ENCODE data around the gene WRAP73.
"Not testable (repeated sequence)": the region's sequence is repeated elsewhere in the genome, so short reads cannot be mapped to it uniquely, and the experiment has no call there.

The WRAP73 gene

DNA sequence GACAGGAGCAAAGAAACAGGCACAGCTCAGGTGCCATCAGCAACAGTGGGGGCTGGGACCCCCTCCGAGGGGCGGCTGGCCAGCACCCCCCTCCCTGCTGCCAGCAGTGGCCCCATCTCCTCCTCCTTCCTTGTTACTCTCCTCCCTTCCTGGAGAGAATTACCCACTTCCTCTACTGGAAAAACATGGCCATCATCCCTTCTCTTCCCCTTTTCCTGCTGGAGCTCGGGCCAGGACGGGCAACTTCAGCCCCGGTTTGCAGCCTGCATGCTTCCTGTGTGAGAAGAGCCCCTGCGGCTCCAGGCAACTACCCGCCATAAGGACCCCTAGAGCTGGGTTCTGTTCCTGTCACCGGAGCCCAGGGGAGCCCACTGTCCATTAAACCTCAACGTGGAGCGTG is 56.2 kb downstream of the WRAP73 start:
- no peak for DNase-seq

DNA sequence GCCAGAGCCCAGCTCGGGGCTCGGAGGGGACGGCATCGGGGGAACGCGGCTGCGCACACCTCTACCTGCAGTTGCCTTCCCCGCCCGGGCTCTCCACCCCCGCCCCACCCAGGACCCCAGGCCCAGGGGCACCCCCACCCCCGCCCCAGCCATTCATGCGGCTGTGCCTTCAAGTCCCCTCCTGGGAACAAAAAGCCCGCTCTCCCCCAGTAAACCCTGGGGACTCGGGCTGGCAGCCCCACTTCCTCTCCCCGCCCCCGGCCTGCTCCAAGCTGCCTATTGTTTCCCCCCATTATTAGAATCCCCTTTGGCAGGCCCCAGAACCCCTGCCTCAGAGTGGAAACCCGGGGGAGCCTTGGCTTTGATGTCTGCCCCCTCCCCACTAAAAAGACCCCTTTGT is 56.6 kb downstream of the WRAP73 start:
- no peak for DNase-seq

DNA sequence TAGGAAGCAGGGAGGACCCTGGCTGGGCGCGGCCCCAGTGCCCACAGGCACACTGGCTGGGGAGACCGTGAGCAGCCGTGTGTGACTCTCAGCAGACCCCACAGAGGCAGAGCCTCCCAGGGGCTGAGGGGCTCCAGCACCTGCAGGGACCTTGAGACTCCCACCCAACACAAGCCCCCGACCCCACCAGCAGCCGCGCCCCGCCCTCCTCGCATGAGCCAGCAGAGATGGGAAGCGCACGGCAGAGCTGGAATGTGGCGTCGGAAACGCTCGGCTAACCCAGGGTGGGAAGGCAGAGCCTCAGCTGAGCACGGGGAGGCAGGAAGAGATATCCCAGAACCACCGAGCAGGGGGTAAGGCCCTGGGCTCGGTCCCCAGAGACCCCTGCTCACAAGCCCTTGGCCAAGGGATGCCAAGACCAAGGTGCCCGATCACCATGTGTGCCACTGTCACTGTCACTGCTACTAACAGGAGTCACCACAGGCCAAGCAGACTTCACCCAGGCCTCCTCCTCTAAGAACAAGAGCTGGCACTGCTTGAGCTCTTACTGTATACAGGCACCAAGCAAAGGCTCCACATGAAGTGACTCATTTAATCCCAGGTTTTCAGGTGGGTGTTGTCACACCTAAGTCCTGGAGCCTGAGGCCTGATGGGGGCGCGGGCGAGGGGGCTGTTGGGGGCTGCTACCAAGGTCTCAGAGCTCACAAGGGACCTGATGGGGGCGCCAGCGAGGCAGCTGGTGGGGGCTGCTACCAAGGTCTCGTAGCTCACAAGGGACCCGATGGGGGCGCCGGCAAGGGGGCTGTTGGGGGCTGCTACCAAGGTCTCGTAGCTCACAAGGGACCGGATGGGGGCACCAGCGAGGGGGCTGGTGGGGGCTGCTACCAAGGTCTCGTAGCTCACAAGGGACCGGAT is 58.7 kb downstream of the WRAP73 start:
- no peak for DNase-seq

DNA sequence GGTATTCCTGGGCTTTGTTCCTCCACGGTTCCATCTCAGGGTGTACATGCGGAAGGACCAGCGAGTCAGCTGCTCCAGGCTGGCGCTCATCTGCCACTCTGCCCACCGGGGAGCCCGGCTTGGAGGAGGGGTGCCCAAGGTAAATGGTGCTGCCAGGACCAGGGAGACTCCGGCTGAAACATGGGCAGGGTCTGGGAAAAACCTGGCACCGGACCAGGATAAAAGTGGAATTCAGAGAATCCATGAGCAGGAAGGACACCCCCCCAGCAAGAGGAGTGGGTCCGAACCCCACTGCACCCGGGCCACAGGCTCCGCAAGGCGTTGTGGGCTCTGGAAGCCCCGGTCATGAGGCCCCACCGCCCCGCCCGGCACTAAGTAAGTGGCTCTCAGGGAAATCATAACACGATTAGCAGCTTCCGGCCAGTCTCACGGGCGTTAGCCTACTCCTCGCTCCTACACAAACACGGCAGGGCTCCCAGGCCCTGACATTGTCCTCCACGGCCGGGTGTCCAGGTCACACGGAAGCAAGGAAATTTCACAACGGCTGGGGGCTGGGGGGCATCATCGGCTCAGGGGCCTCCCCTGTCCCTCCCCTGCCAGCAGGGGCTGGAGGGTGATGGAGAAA is 59.7 kb downstream of the WRAP73 start:
- no peak for DNase-seq

DNA sequence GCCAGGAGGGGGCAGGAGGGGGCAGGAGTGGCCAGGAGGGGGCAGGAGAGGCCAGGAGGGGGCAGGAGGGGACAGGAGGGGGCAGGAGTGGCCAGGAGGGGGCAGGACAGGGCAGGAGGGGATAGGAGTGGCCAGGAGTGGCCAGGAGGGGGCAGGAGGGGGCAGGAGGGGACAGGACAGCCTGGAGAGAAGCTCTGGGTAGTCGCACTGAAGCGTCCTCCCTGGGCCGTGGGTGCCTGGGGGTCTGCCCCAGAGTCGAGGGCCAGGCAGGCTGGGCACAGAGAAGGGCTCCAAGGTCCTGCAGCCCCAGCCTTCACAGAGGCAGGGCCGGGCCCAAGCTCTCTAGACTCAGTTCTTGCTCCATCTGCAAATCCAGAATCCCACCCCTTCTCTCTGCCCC is 61.5 kb downstream of the WRAP73 start:
- no peak for DNase-seq

DNA sequence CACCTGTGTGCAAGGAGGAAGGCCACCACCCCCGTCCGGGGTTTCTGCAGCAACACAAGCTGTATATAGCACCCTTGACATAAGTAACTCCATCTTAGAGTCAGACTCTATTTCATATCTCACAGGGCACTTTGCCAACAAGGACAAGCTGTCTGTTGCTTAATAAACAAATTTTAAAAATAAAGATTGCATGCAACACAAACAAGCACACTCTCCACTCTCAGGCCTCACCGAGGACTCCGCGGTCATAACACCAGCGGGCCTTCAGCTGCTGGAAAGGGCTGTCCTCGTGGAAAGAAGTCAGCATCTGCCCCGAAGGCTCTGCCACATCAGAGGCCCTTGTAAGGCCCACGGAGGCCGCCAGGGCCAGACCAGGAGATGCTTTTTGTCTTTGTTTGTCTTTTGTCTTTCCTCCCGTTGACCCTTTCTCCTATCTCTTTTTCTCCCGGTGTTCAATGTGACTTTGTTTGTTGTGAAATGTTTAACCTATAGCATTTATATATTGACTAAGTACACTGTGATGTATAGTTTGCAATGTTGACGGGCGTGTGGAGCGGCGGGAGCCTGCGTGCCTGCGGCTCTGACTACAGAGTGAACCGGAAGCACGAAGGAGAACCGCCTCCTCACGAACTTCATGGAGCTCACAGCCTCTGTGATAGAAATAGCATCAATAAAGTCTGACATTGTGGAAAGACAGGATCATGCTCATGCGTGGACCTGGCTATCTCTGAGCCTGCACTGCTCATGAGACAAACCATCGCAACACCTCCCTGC is 62.7 kb downstream of the WRAP73 start:
- DNase-seq, result no peak

DNA sequence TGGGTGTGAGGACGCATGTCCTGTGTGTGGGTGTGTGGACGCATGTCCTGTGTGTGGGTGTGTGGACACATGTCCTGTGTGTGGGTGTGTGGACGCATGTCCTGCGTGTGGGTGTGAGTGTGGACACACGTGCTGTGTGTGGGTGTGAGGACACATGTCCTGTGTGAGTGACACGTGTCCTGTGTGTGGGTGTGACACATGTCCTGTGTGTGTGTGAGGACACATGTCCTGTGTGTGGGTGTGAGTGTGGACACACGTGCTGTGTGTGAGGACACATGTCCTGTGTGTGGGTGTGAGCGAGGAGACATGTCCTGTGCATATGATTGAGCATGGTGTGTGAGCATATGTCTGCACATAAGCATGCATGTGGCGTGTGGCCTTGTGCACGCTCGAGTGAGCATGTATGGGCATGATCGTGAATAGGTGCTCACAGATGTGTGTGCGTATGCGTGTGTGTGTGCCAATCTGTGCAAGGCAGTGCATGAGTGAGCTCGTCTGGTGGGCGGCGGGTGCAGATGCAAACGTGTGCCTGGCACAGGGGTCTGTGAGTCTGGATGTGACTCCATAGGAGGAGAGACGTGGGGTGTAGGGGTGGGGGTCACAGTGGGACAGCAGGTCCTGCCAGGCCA is 63.8 kb downstream of the WRAP73 start:
- DNase-seq, result no peak

DNA sequence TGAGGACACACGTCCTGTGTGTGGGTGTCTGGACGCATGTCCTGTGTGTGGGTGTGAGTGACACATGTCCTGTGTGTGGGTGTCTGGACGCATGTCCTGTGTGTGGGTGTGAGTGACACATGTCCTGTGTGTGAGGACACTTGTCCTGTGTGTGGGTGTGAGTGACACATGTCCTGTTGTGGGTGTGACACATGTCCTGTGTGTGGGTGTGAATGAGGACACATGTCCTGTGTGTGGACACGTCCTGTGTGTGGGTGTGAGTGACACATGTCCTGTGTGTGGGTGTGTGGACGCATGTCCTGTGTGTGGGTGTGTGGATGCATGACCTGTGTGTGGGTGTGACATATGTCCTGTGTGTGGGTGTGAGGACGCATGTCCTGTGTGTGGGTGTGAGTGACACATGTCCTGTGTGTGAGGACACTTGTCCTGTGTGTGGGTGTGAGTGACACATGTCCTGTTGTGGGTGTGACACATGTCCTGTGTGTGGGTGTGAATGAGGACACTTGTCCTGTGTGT is 64.5 kb downstream of the WRAP73 start:
- not testable (repeated sequence) for DNase-seq

DNA sequence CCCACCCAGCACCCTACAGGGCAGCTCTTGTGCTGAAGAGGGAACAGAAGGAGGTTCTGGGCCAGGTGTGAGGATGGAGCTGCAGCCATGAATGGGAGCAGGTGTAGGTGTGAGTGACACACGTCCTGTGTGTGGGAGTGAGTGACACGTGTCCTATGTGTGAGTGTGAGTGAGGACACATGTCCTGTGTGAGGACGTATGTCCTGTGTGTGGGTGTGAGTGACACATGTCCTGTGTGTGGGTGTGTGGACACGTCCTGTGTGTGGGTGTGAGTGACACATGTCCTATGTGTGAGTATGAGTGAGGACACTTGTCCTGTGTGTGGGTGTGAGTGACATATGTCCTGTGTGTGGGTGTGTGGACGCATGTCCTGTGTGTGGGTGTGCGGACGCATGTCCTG is 65.0 kb downstream of the WRAP73 start:
- no peak for DNase-seq

DNA sequence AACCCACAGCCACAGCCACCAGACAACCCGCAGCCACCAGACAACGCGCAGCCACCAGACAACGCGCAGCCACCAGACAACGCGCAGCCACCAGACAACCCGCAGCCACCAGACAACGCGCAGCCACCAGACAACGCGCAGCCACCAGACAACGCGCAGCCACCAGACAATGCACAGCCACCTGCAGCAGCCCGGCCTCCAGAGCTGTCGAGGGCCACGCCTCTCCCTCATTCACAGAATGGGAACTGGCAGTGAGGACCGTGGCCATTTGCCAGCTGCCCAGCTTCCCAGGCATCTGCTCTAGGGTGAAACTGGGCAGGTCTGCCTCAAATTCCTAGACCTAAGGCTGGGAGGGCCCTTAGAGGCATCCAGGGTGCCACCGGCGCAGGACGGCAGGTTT is 66.2 kb downstream of the WRAP73 start:
- not testable (repeated sequence) for DNase-seq

DNA sequence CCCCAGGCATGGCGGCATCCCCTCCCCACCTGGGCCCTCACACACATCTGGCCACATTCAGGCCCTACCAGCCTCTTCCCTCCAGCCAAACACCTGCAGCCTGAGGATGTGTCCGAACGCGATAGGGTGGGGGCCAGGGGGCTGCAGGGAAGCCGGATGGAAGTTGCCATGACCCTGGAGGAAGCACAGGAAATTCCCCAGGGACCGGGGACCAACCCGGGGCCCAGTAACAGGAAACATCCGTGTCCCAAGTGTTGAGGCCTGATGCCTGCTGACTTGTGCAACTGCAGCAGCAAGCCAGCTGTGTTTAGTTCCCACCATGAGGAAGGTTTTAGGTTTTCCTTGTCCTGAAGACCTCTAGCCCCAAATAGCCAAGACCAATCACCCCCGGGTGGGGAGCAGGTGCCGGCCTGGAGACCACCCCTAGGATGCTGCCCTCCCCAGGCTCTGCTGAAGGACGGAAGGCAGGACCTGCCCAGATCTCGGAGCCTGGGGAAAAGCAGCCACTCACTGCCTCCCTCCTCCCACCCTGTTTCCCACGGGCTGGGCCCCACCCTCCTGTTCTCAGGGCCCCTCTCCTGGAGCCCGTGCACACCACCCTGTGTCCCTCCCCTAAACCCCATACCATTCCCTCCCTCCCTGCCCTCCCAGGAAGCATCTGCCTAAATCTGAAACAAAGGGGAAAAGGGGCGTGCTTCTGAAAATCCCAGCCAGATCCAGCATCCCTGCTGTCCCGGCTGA is 68.4 kb downstream of the WRAP73 start:
- DNase-seq, result no peak
